Prostate gland (tissue), 2 donors: Measurements from ENCODE around the gene SHC4. TPM values are rescaled to one million over a fixed set of nuclear protein-coding genes. Genes with fewer than 3 reads are reported as not detected.

ENCODE experiments used
- DNase-seq: peaks from one replicate; pipeline ENCODE4 v3.0.0-alpha.2; 2019; ENCODE audit warnings: low spot score
- H3K27ac ChIP-seq, 2 donors: fragments of 200-600 bp; sonication (generic); 2 replicates each; pipeline ENCODE4 v1.5.1; 2017 to 2019
- H3K27me3 ChIP-seq: fragments of 200-600 bp; sonication (generic); replicated peaks from 2 replicates; pipeline ENCODE4 v1.5.1; 2019; ENCODE audit not compliant: insufficient read depth
- H3K36me3 ChIP-seq, 2 donors: fragments of 200-600 bp; sonication (generic); 1 replicate in 1 of 2; 2 replicates in 1 of 2; pipeline versions ENCODE4 v1.5.1 to v1.8.1; 2017 to 2019
- H3K4me1 ChIP-seq: fragments of 200-600 bp; sonication (generic); replicated peaks from 2 replicates; pipeline ENCODE4 v1.5.1; 2019
- H3K4me3 ChIP-seq, 2 donors: fragments of 200-600 bp; sonication (generic); 2 replicates each; pipeline ENCODE4 v1.5.1; 2017 to 2019
- H3K9me3 ChIP-seq: fragments of 200-600 bp; sonication (generic); 2 replicates; pipeline ENCODE4 v1.5.1; 2017
- POLR2A ChIP-seq: fragments of 450-650 bp; IDR thresholded peaks from one replicate; pipeline ENCODE4 v1.6.1; 2016; ENCODE audit warnings: antibody characterized with exemption, mild to moderate bottlenecking
- POLR2AphosphoS5 ChIP-seq: sonication (generic); formaldehyde crosslinking; IDR thresholded peaks from one replicate; pipeline ENCODE4 v1.6.1; 2017; ENCODE audit warnings: antibody characterized with exemption
- WGBS: methylation state at CpG from one replicate; pipeline ENCODE4 v1.1.5; 2018; 5-methylcytosine and 5-hydroxymethylcytosine counted together
- intact Hi-C: fragments of 100-400 bp; cut with DNase I; formaldehyde crosslinking; loops from one replicate; pipeline ENCODE4 v1.14.2; 2022
- total RNA-seq, 2 donors: library from RNA; depleted of rRNA; stranded (reverse); fragments of >200 nt; gene quantifications; one replicate each; pipeline ENCODE4 v1.1.0, GENCODE V29; 2016
- TF ChIP-seq, protein P1 (sequence below), 4 experiments: fragments of 200-600 bp in 2 of 4; fragments of 450-650 bp in 2 of 4; sonication (generic) in 2 of 4; IDR thresholded peaks; 1 replicate in 3 of 4; 2 replicates in 1 of 4; pipeline ENCODE4 v1.5.1; 2016 to 2019; ENCODE audit warnings: antibody characterized with exemption in 4 of 4, mild to moderate bottlenecking in 2 of 4, moderate library complexity in 2 of 4

The SHC4 gene
- total RNA-seq, 2 donors from 2014 or later: 0.27 to 45.0 TPM

DNA sequence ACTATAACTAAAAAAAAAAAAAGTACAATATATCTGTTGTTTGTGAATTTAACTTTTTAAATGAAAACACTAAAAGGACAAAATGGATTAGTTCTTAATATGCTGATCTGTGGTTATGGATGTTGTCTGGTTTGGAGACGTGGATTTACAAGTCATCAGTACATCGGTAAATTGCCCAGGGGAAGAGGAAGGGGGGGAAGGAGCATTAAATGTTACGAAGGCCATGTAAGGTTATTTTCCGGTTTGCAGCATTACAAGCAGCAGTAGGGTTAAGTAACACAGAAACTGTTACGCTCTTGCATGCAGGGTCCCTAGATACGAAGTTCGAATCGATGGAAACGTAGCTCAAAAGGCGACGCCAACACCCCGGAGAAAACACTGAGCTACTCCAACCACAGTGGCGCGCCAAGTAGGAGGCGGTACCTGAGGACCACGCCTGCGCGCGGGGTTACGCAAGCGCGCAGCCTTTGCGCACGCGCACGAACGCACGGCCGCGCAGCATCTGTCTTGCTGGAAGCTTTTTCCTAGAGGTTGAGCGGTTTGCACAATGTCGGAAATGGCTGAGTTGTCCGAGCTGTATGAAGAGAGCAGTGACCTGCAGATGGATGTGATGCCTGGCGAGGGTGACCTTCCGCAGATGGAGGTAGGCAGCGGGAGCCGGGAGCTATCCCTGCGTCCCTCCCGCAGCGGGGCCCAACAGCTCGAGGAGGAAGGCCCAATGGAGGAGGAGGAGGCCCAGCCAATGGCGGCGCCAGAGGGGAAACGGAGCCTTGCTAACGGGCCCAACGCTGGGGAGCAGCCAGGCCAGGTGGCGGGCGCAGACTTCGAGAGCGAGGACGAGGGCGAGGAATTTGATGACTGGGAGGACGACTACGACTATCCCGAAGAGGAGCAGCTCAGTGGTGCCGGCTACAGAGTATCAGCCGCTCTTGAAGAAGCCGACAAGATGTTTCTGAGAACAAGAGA, 85.8 kb downstream of the SHC4 start, which contains the start of gene EID1:
TSS of gene EID1 (plus strand) at position 505 of the 966 bp plus-strand sequence. CDS start at position 548, 43 bp downstream.
- Histone ChIP-seq H3K27ac (peak within 1 kb of the TSS; percentile 84 to 86), H3K9me3 (no peaks in the 10 kb centered on the region), H3K4me1 (no peaks in the 10 kb centered on the region), H3K27me3 (no peaks in the 10 kb centered on the region), H3K4me3 (peak within 1 kb of the TSS; percentile 61 to 65), H3K36me3 (no peaks in the 10 kb centered on the region)
- peak; percentile 89 for DNase-seq
- TF ChIP-seq, protein P1, sequence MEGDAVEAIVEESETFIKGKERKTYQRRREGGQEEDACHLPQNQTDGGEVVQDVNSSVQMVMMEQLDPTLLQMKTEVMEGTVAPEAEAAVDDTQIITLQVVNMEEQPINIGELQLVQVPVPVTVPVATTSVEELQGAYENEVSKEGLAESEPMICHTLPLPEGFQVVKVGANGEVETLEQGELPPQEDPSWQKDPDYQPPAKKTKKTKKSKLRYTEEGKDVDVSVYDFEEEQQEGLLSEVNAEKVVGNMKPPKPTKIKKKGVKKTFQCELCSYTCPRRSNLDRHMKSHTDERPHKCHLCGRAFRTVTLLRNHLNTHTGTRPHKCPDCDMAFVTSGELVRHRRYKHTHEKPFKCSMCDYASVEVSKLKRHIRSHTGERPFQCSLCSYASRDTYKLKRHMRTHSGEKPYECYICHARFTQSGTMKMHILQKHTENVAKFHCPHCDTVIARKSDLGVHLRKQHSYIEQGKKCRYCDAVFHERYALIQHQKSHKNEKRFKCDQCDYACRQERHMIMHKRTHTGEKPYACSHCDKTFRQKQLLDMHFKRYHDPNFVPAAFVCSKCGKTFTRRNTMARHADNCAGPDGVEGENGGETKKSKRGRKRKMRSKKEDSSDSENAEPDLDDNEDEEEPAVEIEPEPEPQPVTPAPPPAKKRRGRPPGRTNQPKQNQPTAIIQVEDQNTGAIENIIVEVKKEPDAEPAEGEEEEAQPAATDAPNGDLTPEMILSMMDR (IDR thresholded peaks at IDR 0.05): peak in 2 of 4 experiments; percentile 24 to 34
- TF ChIP-seq POLR2AphosphoS5: peak; percentile 97
- TF ChIP-seq POLR2A: peak; percentile 58
- intact Hi-C loops: no loop called here
- under 1% methylated on average over 58 of the region's 58 CpGs for WGBS

DNA sequence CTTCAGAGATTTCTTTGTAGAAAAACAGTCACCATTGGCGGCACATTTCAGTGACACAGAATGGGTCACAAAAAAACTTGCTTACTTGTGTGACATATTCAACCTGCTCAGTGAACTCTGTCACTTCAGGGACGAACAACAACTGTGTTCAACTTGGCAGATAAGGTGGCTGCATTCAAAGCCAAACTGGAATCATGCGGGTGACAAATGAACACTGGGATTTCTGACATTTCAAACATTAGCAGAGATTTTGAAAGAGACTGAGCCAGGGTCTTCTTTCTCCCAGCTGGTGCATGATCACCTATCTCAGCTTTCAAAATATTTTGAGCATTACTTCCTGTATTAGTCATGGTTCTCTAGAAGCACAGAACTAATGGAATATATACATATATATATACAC, 87.7 kb downstream of the SHC4 start:
- intact Hi-C loops: no loop called here
- H3K9me3 ChIP-seq: no peaks in the 10 kb centered on the region
- TF ChIP-seq POLR2AphosphoS5 (no peak), POLR2A (no peak)
- TF ChIP-seq, protein P1 (IDR thresholded peaks at IDR 0.05): no peak
- H3K4me1 ChIP-seq: no peaks in the 10 kb centered on the region
- no peak overlapping the region for H3K4me3 ChIP-seq
- H3K36me3 ChIP-seq: no peaks in the 10 kb centered on the region
- no peak for DNase-seq
- 84% methylated on average over 3 of the region's 3 CpGs for WGBS
- no peak overlapping the region for H3K27ac ChIP-seq
- no peaks in the 10 kb centered on the region for H3K27me3 ChIP-seq

DNA sequence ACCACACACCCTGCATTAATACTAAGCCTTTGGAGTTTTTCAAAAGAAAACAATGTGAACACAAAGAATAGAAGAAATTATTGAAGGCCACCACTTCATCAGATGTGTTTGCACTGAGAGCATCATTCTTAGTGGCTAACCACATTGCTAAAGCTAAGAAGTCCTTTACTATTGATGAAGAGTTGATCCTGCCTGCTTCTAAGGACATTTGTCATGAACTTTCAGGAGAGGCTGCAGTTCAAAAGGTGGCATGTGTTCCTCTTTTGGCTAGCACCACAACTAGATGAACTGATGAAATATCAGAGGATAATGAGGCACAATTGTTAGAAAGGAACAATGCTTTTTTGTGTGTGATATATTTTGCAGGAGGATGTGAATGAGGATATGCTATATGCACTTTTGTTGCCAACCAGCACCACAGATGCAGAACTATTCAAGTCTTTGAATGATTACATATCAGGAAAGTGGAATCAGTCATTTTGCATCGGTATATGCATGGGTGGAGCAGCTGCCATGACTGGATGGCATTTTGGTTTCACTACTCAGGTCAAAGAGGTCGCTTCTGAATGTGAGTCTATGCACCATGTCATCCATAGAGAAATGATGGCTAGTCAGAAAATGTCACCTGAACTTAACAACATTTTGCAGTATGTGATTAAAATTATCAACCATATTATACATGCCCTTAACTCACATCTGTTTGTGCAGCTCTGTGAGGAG, 88.3 kb downstream of the SHC4 start:
- WGBS: 78% methylated on average over 2 of the region's 2 CpGs
- H3K36me3 ChIP-seq: no peaks in the 10 kb centered on the region
- intact Hi-C loops: no loop called here
- H3K9me3 ChIP-seq: no peaks in the 10 kb centered on the region
- TF ChIP-seq POLR2A (no peak), POLR2AphosphoS5 (no peak)
- TF ChIP-seq, protein P1 (IDR thresholded peaks at IDR 0.05): no peak
- DNase-seq: no peak
- no peak overlapping the region for H3K4me3 ChIP-seq
- H3K4me1 ChIP-seq: no peaks in the 10 kb centered on the region
- no peaks in the 10 kb centered on the region for H3K27me3 ChIP-seq
- no peak overlapping the region for H3K27ac ChIP-seq

DNA sequence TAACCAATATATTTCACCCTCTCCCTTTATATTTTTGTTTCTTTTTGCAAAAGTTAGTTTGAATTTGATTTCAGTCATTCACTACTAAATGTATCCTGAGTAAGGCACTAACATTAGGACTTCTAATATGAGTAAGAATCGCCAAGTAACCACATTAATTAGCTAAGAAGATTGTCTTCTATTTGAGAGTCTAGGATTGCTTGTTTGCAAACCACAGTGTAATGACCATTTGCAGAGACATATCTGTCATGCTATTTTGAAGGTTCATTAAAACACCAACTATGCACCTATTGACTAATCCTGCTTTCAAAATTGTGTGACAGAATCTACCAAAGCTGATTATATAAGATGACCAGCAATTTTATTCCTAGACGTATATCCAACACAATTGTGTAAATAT, 91.1 kb downstream of the SHC4 start:
- intact Hi-C loops: no loop called here
- 80% methylated on average over 2 of the region's 2 CpGs for WGBS

More for the DNA sequence above, 91.1 kb downstream of the SHC4 start:
- no peak overlapping the region for H3K27ac ChIP-seq
- no peaks in the 10 kb centered on the region for H3K27me3 ChIP-seq
- TF ChIP-seq POLR2AphosphoS5 (no peak), POLR2A (no peak)
- TF ChIP-seq, protein P1 (IDR thresholded peaks at IDR 0.05): no peak
- no peak overlapping the region for H3K4me3 ChIP-seq
- DNase-seq: no peak
- no peaks in the 10 kb centered on the region for H3K9me3 ChIP-seq
- no peaks in the 10 kb centered on the region for H3K36me3 ChIP-seq
- no peaks in the 10 kb centered on the region for H3K4me1 ChIP-seq
